DLD1 (cell line): Measurements from ENCODE around the gene MYOCOS.

ENCODE experiments used
- in situ Hi-C: cut with HindIII; loops from 2 replicates; pipeline ENCODE4 v1.10.0; 2017; ENCODE audit warnings: low sequenced_read_pairs

MYOCOS gene

DNA sequence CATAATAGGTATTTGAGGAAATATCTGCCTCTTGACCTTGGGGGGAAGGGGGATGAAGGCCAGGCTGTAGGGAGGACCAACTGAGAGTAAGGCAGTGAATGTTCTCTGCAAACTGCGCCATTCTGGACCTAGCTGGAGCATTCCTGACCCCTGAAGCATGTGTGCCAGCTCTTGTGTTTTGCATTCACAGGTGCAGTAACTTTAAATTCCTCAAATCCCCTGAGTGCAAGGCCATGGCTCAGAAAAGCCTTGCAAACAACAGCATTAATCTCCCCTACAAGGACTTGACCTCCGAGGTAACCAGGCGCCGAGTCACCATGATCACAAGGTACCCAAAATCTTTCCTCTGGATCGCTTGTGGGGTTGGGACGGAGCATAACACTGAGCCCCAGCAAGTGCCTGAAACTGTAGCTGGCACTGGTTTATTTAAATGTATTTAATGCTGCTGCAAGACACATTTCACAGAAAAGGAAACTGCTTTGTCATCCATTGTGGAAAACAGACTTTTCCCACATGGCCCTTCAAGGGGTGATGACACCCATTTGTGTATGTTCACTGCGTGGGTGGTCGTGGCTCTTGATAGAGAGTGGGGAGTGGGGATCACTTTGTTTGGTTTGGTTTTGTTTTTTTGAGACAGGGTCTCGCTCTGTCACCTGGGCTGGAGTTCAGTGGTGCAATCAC lies 1.7 kb downstream of the MYOCOS start:
- in situ Hi-C loops = no loop called here

DNA sequence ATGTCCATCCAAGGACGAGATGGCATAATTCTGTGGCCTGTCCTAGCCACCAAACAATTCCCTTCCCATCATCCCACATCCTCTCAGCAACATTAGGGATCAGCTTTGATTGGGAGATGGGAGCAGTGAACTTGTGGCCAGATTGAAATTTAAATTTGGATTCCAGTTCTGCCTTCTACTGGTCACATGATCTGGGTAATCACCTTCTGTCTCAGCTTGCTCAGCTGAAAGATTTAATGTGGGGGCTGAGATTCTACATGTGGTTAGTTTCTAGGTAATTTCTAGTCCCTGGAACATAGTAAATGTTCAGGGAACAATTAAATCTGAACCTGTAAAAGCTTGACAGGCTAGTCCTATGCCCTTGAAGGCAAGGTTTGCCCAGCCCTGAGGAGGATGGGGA lies 3.2 kb downstream of the MYOCOS start:
- in situ Hi-C loops = loop anchor here (25.0 kb wide), 1 partner anchor 362 kb away; no protein-coding TSS in a partner anchor

DNA sequence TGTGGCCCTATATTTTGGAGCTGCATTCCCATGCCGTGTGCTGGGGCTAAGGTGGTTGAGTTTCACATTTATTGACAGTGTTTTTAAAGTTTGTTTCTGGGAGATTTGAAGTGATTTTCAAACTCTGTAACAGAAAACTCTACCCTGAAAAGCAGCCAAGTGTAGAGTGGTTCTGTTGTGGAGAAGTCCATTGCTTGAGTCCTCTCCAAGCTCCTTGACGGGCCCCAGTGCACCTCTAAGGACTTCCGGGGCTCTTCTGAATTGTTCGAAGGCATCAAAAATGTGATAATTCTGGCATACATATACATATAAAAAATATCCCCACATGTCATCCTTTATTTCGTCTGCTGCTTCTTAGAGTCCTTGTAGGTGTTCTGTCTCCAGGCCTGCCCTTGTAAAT lies 5.0 kb downstream of the MYOCOS start:
- in situ Hi-C loops = loop anchor here (25.0 kb wide), 1 partner anchor 360 kb away; no protein-coding TSS in a partner anchor

- in situ Hi-C loops = loop anchor here (25.0 kb wide), 1 partner anchor 359 kb away; no protein-coding TSS in a partner anchor
These were observed 6.2 kb downstream of the MYOCOS start for GRCh38 chr1:171628225-171628624.

DNA sequence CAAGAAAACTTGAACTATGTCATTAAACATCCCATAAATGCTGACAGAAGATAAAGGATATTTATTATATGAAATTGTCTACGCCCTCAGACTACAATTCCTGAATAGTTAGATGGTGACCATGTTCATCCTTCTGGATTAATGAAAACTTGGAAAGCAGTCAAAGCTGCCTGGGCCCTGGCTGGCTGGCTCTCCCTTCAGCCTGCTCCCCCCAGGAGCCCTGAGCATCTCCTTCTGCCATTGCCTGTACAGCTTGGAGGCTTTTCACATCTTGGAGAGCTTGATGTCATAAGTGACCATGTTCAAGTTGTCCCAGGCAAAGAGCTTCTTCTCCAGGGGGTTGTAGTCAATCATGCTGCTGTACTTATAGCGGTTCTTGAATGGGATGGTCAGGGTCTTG lies 13.6 kb downstream of the MYOCOS start:
- in situ Hi-C loops = loop anchor here (25.0 kb wide), 1 partner anchor 352 kb away; no protein-coding TSS in a partner anchor

GRCh38 chr1:171636141-171636540 lies 14.1 kb downstream of the MYOCOS start:
- in situ Hi-C loops = loop anchor here (25.0 kb wide), 1 partner anchor 351 kb away; no protein-coding TSS in a partner anchor

DNA sequence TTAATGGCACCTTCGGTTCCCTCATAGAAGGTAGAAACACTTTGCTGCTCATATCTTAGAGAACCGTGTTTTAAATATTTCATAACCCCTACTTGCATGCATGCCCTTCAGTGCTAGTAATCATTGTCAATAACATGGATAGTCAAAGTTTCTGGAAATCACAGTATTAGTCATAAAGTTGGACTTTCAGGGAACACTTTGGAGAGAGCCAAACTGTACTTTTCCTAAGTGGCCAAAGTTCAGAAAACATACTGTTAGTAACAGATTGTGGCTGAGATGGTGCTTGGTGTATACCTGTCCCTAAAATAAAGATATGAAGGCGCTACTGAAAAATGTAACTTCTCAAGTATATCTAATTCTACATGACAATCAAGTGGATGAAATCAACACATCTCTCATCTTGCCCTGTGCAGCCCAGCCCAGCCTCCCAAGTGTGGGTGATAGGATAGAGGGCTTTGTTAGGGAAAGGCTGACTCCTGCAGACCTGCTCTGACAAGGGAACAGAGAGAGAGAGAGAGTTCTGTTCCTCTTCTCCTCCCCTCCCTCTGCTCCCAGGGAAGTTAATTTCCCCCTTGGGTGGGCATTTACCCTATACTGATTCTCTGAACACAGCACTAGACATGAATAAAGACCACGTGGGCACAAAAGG lies 16.0 kb downstream of the MYOCOS start:
- in situ Hi-C loops = loop anchor here (25.0 kb wide), 1 partner anchor 349 kb away; no protein-coding TSS in a partner anchor

DNA sequence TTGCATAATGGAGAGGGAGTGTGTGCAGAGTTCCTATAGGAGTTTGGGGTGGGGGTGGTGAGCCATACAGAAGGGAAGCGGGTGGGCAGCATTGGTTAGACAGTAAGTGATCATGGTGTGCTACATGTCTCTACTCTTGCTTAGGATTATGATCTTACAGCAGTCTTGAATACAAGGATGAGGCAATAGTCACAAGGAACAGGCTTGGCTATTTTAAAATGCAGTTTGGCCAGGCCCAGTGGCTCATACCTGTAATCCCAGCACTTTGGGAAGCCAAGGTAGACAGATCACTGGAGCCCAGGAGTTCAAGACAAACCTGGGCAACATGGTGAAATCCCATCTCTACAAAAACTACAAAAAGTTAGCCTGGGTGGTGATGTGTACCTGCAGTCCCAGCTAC lies 18.2 kb downstream of the MYOCOS start:
- in situ Hi-C loops = loop anchor here (25.0 kb wide), 1 partner anchor 347 kb away; no protein-coding TSS in a partner anchor

- in situ Hi-C loops = loop anchor here (25.0 kb wide), 1 partner anchor 346 kb away; no protein-coding TSS in a partner anchor
These were observed 19.2 kb downstream of the MYOCOS start for GRCh38 chr1:171641076-171641864.

- in situ Hi-C loops = loop anchor here (25.0 kb wide), 1 partner anchor 345 kb away; no protein-coding TSS in a partner anchor
These were observed 20.2 kb downstream of the MYOCOS start for GRCh38 chr1:171642197-171642596.

- in situ Hi-C loops = loop anchor here (25.0 kb wide), 1 partner anchor 344 kb away; no protein-coding TSS in a partner anchor
These were observed 21.1 kb downstream of the MYOCOS start for GRCh38 chr1:171643156-171643555.

GRCh38 chr1:171644805-171645483 lies 22.9 kb downstream of the MYOCOS start:
- in situ Hi-C loops = loop anchor here (25.0 kb wide), 1 partner anchor 342 kb away; no protein-coding TSS in a partner anchor

GRCh38 chr1:171645553-171646248 lies 23.7 kb downstream of the MYOCOS start:
- in situ Hi-C loops = loop anchor here (25.0 kb wide), 1 partner anchor 342 kb away; no protein-coding TSS in a partner anchor

- in situ Hi-C loops = loop anchor here (25.0 kb wide), 1 partner anchor 341 kb away; no protein-coding TSS in a partner anchor
These were observed 24.2 kb downstream of the MYOCOS start for GRCh38 chr1:171646249-171646560.

GRCh38 chr1:171652234-171652822 lies 30.3 kb downstream of the MYOCOS start, which contains the start of gene MYOC:
TSS of gene MYOC (minus strand) at chr1:171652688. CDS start at chr1:171652611, 77 bp downstream.
- in situ Hi-C loops = no loop called here

DNA sequence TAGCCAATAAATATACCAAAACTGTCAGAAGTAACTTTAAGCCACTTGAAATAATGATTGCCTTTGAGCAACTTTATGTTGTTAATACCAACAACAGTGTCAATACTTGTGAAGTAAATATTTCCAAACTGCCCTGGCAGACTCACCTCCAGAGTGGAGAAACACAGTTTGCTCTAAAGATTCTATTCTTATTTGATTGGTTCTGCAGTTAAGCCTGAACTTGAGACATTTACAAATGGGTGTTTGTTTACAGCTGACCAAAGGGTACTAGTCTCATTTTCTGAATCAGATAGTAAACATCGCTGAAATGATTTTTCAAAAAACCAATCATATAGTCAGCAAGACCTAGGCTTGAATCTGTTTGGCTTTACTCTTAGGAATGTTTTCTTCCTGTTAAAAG lies 31.8 kb downstream of the MYOCOS start:
- in situ Hi-C loops = no loop called here

- in situ Hi-C loops = no loop called here
These were observed 32.3 kb downstream of the MYOCOS start for GRCh38 chr1:171654201-171654941.

GRCh38 chr1:171654942-171655745 lies 33.1 kb downstream of the MYOCOS start:
- in situ Hi-C loops = no loop called here
